Measurements from ENCODE around the gene NINJ2.
A peak's percentile ranks its signal among the peaks of the same experiment; 100 is the strongest.
"Not testable (repeated sequence)": the region's sequence is repeated elsewhere in the genome, so short reads cannot be mapped to it uniquely, and the experiment has no call there.

The NINJ2 gene

GRCh38 chr12:581321-581720 lies 81.9 kb downstream of the NINJ2 start:
- no peak for TF ChIP-seq CTCF (IDR thresholded peaks at IDR 0.05; ENCODE audit: low read depth, low read length)
- no peak for DNase-seq (ENCODE audit: extremely low read depth, low read depth)

DNA sequence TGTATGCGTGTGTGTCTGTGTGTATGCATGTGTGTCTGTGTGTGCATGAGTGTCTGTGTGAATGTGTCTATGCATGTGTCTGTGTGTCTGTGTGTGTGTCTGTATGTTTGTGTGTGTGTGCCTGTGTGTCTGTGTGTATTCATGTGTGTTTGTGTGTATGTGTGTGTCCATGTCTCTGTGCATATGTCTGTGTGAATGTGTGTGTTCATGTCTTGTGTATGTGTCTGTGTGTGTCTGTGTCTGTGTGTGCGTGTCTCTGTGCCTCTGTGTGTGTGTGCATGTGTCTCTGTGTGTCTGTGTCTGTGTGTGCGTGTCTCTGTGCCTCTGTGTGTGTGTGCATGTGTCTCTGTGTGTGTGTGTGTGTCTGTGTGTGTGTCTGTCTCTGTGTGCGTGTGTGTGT lies 82.4 kb downstream of the NINJ2 start:
- DNase-seq (ENCODE audit: extremely low read depth, low read depth), result no peak
- no peak for TF ChIP-seq CTCF (IDR thresholded peaks at IDR 0.05; ENCODE audit: low read depth, low read length)

DNA sequence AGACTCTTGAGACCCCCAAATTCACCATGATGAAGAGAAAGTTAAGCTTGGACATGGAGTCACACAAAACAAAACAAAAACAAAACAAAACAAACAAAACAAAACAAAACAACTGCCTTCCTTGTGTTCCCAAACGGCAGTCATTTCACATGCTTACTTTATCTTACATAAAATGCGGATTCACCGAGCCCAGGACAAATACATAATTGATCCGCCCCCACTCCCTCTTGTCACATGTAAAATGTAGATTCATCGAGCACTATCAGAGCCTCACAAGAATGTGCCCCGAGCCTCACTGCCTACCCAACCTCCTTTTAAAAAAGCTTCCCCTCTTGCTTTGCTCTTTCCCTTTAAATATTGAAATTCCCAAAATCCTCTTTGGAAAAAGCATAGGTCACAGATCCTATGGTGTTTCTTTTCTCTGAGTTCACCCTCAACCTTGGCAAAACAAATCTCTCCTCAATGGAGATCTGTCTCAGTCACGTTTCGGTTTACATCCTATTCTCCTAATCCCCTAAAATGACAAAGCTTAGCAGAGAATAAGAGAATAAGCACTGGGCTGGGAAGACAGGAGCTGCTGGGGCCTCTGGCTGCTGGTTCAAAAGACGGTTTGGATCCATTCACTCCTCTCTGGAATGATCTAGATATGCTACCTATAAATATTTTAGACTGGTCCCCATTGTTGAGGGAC lies 83.7 kb downstream of the NINJ2 start:
- no peak for DNase-seq (ENCODE audit: extremely low read depth, low read depth)
- no peak for TF ChIP-seq CTCF (IDR thresholded peaks at IDR 0.05; ENCODE audit: low read depth, low read length)

- TF ChIP-seq CTCF (IDR thresholded peaks at IDR 0.05; ENCODE audit: low read depth, low read length), result no peak
- DNase-seq (ENCODE audit: extremely low read depth, low read depth), result no peak
Observed at GRCh38 chr12:578748-579419, 84.4 kb downstream of the NINJ2 start.

GRCh38 chr12:577994-578747 lies 85.1 kb downstream of the NINJ2 start:
- not testable (repeated sequence) for DNase-seq (ENCODE audit: extremely low read depth, low read depth)

DNA sequence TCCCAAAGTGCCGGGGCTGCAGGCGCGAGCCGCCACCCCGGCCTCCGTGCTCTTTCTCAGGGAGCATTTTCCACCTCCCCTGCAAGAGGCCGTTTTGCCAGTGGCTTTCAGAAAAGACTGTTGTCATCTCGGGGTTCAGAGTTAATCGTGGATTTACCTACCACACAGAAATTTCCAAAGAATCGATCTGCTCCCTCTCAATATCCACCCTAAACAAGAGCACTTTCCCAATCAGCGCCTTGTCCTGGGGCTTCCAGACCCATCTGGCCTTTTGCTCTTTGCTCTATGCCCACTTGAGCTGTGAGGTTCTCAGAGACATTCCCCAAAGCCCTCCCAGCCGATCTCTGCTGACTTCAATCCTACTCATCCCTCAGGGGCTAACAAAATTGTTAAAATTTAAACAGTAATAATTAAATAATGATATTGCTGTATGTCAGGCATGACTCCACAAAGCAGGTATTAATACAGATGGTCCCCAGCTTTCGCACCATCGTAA lies 86.6 kb downstream of the NINJ2 start:
- no peak for TF ChIP-seq CTCF (IDR thresholded peaks at IDR 0.05; ENCODE audit: low read depth, low read length)
- DNase-seq (ENCODE audit: extremely low read depth, low read depth), result no peak

GRCh38 chr12:575948-576614 lies 87.2 kb downstream of the NINJ2 start:
- TF ChIP-seq CTCF (IDR thresholded peaks at IDR 0.05; ENCODE audit: low read depth, low read length), result peak; percentile 70
- no peak for DNase-seq (ENCODE audit: extremely low read depth, low read depth)

Data from AG09319 (cell line).